IPS-18c (cell line): Measurements from ENCODE around the gene SYTL5.

ENCODE experiments used
- H3K4me3 ChIP-seq: 2 replicates; pipeline ENCODE4 v1.7.0; 2013; ENCODE audit warnings: low read depth, mild to moderate bottlenecking, low read length, moderate library complexity; ENCODE audit not compliant: insufficient read depth
- H3K9me3 ChIP-seq: one replicate; pipeline ENCODE4 v1.6.1; 2013; ENCODE audit warnings: mild to moderate bottlenecking, low read length, moderate library complexity; ENCODE audit not compliant: control insufficient read depth, insufficient read depth

The SYTL5 gene

GRCh38 chrX:38004046-38004445, 2.3 kb upstream of the SYTL5 start:
- H3K9me3 ChIP-seq = no peaks in the 10 kb centered on the region
- H3K4me3 ChIP-seq = no peak overlapping the region

GRCh38 chrX:38006778-38007177, 425 bp downstream of the SYTL5 start:
- Histone ChIP-seq H3K9me3 (no peaks in the 10 kb centered on the region), H3K4me3 (no peak overlapping the region)

GRCh38 chrX:38008658-38009057, 2.3 kb downstream of the SYTL5 start:
- no peak overlapping the region for H3K4me3 ChIP-seq
- no peaks in the 10 kb centered on the region for H3K9me3 ChIP-seq

GRCh38 chrX:38009641-38010040, 3.3 kb downstream of the SYTL5 start:
- H3K4me3 ChIP-seq = no peak overlapping the region
- H3K9me3 ChIP-seq = no peaks in the 10 kb centered on the region

GRCh38 chrX:38018766-38019425, 12.5 kb downstream of the SYTL5 start:
- H3K4me3 ChIP-seq = no peak overlapping the region
- no peaks in the 10 kb centered on the region for H3K9me3 ChIP-seq

GRCh38 chrX:38028300-38028699, 21.9 kb downstream of the SYTL5 start:
- Histone ChIP-seq H3K4me3 (no peak overlapping the region), H3K9me3 (no peaks in the 10 kb centered on the region)

GRCh38 chrX:38036466-38036865, 30.1 kb downstream of the SYTL5 start:
- no peak overlapping the region for H3K4me3 ChIP-seq
- no peaks in the 10 kb centered on the region for H3K9me3 ChIP-seq

- H3K9me3 ChIP-seq = no peaks in the 10 kb centered on the region
Observed at GRCh38 chrX:38038501-38038900, 32.1 kb downstream of the SYTL5 start.

GRCh38 chrX:38041237-38041636, 34.9 kb downstream of the SYTL5 start:
- no peaks in the 10 kb centered on the region for H3K9me3 ChIP-seq
- H3K4me3 ChIP-seq = no peak overlapping the region

More at GRCh38 chrX:38038501-38038900, 32.1 kb downstream of the SYTL5 start:
- no peak overlapping the region for H3K4me3 ChIP-seq

- H3K4me3 ChIP-seq = no peak overlapping the region
- no peaks in the 10 kb centered on the region for H3K9me3 ChIP-seq
Observed at GRCh38 chrX:38044701-38045100, 38.3 kb downstream of the SYTL5 start.

- no peak overlapping the region for H3K4me3 ChIP-seq
- no peaks in the 10 kb centered on the region for H3K9me3 ChIP-seq
Observed at GRCh38 chrX:38045538-38046096, 39.3 kb downstream of the SYTL5 start.

GRCh38 chrX:38048886-38049285, 42.5 kb downstream of the SYTL5 start:
- H3K9me3 ChIP-seq = no peaks in the 10 kb centered on the region
- no peak overlapping the region for H3K4me3 ChIP-seq

GRCh38 chrX:38050806-38051205, 44.5 kb downstream of the SYTL5 start:
- no peaks in the 10 kb centered on the region for H3K9me3 ChIP-seq
- no peak overlapping the region for H3K4me3 ChIP-seq

GRCh38 chrX:38052096-38052495, 45.7 kb downstream of the SYTL5 start:
- Histone ChIP-seq H3K9me3 (no peaks in the 10 kb centered on the region), H3K4me3 (no peak overlapping the region)

GRCh38 chrX:38055170-38055847, 49.0 kb downstream of the SYTL5 start:
- H3K4me3 ChIP-seq = no peak overlapping the region
- no peaks in the 10 kb centered on the region for H3K9me3 ChIP-seq

GRCh38 chrX:38060331-38060878, 54.1 kb downstream of the SYTL5 start:
- no peak overlapping the region for H3K4me3 ChIP-seq
- no peaks in the 10 kb centered on the region for H3K9me3 ChIP-seq

- no peak overlapping the region for H3K4me3 ChIP-seq
- no peaks in the 10 kb centered on the region for H3K9me3 ChIP-seq
Observed at GRCh38 chrX:38061335-38061734, 55.0 kb downstream of the SYTL5 start.

- Histone ChIP-seq H3K9me3 (no peaks in the 10 kb centered on the region), H3K4me3 (no peak overlapping the region)
Observed at GRCh38 chrX:38066934-38067333, 60.6 kb downstream of the SYTL5 start.
